ENCODE data around the gene CDK11A.
"Not testable (repeated sequence)": the region's sequence is repeated elsewhere in the genome, so short reads cannot be mapped to it uniquely, and the experiment has no call there.

CDK11A gene

DNA sequence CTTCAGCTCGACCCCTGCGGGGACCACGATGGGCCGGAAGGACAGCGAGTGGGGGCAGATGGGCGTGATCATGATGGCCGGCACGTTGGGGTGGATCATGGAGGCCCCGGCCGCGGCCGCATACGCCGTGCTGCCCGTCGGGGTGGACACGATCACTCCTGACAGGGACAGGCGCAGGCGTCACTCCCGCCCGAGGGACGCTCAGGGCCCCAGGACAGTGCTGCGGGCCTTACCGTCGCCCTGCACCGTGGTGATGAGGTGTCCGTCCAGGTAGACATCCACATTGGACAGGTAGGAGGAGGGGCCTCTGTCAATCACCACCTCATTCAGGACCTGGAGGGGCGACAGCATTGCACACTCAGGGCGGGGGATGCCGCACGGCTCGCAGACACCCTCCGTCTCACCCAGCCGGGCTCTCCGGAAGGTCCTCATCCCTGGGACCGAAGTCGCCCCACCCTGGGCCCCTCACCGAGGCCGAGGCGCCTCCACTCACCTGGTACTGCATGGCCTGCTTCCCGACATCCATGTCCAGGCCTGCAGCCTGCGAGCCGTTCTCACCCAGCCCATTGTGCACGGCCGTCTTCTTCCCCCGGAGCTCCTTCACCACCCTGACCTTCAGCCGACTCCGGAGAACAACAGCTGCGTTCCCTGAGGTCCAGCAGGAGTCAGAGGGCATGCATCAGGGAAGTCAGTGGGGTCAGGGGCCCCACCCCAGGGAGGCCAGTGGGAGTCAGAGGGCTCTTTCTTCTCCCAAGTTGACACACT lies 30.1 kb upstream of the CDK11A start:
- DNase-seq, result no peak

DNA sequence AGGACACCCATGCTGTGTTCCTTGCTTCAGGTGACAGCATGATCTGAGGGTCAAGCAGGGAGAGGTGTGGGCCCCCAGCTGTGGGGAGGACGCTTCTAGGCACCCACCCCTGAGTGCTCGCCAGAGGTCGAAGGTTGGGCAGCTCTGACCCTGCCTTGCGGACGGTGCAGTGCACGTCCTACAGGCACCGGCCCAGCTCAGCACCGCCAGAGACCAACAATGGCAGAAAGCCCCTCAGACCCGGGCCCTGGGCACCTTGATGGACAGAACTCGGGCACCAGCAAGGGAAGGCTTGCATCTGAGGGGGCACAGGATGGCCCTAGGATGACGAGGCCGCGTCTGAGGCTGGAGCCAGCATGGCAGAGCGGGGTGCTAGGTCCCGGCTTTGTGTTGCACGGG lies 29.4 kb upstream of the CDK11A start:
- no peak for DNase-seq

DNA sequence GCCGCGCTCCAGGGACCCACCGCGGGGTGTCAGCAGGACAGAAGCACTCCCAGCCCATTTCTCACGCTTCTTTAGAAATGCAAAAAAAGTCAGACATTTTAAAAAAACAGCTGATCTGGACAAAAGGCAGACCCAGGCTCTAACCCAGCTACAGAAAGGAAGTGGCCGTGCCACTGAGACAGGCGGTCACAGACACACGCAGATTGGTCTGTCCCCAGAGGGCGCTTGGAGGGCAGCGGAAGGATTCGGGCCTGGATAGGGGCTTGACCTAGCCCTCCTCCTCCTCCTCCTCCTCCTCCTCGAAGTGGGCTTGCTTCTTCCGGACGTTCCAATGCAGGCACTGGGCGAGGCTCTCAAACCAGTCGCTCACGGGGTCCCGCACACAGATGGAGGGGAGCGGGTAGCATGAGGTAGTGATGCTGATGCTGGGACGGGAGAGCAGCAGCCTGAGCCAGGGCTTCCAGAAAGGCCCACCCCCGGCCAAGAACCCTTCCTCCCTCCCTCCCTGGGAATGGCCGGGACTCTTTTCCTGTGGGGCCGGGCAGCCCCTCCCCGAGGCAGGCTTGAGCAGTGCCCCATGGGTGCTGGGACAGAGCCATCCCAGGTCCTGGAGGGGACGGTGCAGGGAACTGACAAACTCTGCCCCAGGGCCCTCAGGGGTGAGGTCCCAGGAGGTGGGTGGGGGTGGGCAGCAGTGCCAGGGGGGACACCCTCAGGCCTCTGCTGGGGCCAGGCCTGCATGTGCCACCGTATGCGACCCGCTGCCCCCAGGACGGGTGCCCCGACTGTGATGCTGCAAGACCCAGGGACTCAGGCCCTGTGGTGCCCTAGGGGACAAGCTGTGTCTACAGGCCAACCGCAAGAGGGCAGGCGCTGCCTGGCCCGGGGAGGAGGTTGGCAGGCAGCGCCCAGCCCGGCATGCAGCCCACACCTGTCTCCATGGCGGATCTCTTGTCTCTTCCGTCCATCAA lies 28.8 kb upstream of the CDK11A start:
- no peak for DNase-seq

DNA sequence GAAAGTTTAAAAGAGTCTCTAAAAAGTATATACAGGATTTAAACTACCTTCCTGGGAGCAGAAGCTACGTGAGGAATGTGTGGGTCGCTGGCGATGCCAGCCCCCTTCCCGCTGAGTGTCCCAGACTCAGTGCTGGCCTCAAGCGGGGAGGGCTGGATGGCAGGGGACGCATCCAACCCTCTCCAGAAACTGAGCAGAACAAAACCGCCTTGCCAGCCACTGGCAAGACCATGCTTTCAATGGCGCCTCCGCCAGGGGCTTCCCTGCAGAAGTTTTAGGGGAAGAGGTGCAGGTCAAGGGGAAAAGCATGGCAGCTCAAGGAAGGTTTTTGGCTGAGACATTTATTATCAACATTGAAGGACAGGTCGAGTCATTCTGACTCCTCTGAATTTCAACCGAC lies 28.0 kb upstream of the CDK11A start:
- no peak for DNase-seq

DNA sequence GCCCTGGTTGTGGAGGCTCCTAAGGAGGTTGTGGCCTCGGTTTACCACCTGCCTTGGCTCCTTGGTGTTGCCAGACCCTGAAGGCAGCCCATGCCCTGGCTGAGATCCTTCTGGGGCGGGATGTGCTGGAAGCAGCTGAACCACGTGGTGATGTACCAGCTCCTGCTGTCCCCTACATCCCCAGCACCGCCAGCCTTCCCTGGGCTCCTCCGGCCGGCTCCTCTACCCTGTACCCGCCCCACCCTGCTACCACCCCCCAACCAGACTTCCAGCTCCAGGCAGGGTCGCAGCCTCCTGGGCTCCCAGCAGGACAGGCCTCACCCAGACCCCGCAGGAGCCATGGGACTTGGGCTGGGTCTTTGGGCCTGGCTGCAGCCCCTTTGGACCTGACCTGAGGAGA lies 25.8 kb upstream of the CDK11A start:
- DNase-seq, result not testable (repeated sequence)

DNA sequence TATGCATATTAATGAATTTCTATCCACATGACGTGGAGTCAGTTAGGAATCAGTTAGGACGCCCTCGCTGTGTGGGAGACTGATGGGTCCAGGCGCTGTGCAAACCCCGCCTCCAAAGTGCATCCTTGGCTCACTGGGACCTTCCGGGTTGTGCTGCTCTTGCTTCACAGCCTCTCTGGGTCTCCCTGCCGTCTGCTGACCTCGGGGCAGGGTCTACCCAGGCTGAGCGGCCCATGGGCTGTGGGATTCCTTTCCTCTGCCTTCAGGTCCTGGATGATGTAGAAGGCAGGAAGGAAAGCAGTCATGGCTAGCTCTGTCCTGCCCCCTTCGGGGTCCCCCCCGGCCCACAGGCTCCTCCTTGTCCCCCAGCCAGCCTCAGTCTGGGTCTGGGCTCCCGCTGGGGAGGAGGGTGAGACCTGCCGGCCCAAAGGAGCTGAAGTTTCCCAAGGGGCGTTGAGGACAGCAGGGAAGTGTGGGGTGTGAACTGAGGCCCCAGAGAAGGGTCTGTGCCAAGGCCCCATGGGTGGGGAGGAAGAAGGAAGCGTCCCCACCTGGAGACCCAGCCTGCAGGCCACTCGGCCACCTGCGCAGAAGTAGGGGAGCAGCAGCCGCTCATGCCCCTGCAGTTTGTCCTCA lies 24.6 kb upstream of the CDK11A start:
- DNase-seq, result no peak

DNA sequence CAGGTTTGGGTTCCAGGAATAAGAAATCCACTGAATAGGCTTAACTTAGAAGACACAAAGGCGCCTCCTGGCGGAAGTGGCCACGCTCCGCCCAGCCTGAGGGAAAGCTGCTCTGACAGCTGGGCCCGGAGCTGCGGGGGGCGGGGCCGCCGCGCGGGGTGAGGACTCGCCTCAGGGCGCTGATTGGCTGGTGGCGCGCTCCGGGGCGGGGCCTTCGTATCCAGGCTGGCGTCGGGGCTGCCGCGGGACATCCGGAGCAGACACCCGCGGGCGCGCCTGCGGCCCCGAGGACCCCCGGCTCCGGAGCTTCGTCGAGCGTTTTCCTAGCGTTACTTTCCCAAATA lies 22.4 kb upstream of the CDK11A start:
- DNase-seq, result not testable (repeated sequence)

DNA sequence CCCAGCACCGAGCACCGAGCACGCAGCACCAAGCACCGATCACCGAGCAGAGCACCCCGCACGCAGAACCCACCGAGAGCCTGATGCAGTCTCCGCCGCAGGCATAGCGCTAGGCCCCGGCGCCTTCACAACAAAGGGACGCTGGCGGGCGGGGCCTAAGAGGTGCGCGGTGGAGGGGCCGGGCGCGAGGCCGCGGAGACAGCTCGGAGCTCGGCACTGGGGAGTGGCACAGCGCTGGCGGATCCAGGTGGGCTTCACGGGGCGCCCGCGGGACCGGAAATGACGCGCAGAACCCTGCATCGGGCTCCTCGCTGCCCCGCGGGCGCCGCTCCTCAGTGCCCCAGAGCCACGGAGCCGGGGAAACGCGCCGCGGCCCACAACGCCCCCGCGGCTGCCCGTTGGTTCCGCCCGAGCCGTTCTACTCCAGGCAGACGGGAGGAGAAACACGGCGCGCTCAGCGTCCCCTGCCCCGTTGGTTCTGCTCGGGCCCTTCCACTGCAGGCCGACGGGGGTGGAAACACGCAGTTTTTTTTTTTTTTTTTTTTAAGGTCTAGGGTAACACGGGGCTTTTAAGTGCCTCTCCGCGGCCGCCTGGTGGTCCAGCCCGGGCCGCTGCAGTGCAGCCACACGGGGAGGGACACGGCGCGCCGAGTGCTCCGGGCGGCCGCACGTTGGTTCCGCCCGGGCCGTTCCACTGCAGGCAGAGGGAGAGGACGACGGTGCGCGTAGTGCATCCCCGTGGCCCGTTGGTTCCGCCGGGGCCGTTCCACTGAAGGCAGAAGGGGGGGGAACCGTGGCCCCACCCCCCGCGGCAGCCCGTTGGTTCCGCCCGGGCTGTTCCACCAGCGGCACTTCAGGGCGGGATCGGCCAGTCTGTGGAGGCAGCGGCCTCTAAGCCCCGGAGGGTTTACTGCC lies 21.8 kb upstream of the CDK11A start:
- peak; percentile 85 for DNase-seq

DNA sequence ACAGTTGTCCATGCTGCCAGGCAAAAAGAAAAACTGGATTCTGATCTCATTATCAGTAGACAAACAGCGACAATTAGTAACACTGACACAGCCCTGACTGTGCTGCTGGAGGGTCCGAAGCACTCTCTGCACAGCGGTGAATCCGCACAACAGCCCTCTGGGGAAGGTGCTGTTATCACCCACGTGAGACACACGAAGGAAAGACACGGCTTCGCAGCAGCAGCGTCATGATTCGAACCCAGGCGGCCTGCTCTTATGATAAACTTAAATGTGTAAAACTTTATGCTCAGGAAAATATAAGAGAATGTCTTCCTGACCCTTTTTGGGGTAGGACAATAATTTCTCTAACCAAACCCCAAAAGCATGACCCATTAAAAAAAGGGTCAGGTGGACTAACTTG lies 18.4 kb upstream of the CDK11A start:
- DNase-seq, result not testable (repeated sequence)

DNA sequence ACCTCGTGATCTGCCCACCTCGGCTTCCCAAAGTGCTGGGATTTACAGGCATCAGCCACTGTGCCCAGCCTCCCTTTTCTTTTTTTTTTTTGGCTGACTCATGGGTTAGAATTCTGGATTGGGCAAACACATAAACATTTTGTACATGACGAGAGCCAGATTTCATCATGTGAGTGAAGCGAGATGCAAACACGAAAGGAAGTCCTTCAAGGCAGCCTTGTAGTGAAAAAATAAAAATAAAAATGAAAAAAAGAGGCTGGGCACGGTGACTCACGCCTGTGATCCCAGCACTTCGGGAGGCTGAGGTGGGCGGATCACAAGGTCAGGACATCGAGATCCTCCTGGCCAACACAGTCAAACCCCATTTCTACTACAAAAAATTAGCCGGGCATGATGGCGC lies 16.9 kb upstream of the CDK11A start:
- DNase-seq, result not testable (repeated sequence)

DNA sequence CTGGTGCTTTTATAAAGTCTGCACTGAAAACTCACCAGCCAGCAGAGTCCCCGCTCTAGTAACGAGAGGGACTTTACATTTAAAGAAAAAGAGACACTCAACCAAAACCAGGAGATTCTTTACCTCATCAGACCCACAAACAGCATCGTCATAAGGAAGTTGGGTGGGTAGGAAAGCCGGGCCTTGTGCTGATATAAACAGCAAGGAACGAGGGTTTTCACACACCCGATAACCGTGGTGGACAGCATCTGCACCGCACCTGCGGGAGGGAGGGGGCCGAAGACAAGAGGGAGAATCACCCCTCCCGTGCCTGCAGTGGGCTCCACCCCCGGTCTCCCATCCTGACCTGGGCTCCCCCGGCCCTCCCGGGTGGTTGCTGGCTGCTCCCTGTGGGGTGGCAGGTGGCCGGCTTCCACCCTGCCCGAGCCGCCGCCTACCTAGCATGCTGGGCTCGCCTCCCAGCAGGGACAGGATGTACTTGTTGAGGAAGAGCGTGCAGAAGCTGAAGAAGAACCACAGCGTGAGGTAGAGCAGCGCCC lies 14.7 kb upstream of the CDK11A start:
- DNase-seq, result not testable (repeated sequence)

DNA sequence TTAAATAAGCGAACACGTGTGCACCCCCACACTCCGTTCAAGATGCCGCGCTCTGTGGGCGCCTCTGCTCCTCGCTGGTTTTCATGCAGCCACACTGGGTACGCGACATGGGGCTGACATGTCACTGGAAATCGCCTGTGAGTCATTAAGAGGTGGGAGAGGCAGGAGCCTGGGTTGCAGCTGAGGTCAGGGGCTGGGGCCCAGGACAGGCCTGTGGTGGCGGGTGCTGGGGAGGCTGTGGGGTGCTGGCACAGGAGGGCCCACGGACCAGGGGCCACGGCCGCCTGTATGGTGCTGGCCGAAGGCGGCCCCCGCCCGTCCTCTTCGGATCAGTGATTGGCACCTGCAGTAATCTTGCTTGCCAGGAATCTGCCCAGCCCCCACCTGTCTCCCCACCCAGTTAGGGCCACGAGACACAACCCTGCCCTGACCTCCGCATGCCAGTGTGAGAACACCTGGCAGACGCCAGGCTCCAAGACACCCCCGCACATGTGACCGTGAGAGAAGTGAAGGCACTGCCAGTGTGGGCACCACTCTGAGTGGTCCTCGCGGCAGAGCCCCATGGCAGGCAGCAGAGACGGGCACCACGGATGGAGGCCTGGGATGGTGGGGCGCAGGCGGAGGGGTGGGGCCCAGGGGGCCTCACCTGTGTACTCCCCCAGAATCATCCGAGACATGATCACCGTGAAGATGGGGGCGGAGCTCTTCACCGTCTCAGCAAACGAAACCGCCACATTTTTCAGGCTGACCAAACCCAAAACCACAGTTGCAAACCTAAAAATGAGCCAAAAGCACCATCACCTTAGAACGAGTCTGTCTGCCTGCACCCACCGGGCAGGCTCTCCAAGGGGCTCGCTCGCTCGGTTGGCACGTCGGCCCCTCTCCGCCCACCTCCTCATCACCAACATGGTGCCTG lies 13.8 kb upstream of the CDK11A start:
- not testable (repeated sequence) for DNase-seq

DNA sequence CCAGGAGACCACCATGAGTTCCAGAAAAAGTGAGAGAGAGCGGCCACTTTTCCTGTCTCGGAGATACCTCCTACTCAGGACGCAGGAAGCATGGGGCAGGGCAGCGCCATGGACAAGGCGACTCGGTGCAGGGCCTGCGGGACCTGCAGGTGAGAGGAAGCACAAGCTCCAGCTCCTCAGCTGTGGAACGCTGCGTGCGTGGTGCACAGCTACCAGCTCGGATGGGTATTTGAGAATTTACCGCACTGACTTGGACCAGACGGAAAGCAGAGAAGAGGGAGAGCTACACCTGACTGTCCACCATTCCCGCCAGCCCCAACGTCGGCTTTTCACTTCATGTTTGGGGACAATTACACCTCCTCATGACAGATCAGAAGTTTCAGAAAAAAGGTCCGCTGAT lies 8.2 kb upstream of the CDK11A start:
- no peak for DNase-seq

DNA sequence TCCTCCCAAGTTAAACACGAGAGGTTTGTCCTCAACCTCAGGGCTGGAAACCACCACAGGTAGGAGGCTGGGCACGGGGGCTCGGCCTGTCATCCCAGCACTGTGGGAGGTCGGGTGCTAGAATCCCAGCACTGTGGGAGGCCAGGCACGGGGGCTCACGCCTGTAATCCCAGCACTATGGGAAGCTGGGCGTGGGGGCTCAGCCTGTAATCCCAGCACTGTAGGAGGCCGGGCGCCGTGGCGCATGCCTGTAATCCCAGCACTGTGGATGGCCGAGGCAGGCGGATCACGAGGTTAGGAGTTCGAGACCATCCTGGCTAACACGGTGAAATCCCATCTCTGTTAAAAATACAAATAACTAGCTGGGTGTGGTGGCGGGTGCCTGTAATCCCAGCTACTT lies 6.7 kb upstream of the CDK11A start:
- no peak for DNase-seq

DNA sequence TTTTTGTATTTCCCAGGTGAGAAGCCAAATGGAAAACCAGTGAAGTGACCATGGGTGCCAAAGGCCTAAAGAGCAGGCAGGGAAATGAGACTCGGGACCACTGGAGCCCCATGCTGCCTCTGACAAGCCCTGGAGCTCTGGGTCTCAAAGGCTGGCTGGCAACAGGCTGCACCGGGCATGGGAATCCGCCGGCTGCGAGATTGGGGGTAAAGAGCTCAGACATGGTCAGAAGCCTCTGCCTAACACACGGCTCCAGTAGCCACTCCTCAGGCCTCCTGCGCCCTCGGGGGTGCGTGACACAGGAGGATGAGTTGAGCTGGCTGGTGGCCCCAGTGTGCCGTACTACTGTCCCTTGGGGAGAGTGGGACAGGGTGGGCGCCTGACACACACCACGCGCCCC lies 6.1 kb upstream of the CDK11A start:
- DNase-seq, result not testable (repeated sequence)

DNA sequence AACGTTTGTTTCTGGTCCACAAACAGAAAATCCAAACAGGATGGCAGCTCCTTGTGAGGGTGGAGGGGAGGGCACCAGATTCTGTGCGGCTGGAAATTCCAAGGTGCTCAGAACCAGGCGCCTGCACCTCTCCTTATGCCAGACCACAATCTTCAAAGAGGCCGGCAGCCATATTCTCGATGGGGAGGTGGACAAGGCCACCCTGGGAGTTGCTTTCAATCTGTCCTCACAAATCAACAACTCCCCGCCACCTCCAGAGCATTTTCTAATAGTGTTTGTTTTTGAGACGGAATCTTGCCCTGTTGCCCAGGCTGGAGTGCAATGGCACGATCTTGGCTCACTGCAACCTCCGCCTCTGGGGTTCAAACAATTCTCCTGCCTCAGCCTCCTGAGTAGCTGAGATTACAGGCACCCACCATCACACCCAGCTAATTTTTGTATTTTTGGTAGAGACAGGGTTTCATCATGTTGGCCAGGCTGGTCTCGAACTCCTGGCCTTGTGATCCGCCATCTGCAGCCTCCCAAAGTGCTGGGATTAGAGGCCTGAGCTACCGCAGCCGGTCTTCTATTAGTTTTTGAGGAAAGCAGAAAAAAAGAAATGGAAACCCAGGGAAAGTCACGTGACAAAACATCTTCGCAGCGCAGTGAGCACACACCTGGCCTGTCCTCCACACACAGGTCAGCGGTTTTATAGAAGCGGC lies 5.1 kb upstream of the CDK11A start:
- not testable (repeated sequence) for DNase-seq

DNA sequence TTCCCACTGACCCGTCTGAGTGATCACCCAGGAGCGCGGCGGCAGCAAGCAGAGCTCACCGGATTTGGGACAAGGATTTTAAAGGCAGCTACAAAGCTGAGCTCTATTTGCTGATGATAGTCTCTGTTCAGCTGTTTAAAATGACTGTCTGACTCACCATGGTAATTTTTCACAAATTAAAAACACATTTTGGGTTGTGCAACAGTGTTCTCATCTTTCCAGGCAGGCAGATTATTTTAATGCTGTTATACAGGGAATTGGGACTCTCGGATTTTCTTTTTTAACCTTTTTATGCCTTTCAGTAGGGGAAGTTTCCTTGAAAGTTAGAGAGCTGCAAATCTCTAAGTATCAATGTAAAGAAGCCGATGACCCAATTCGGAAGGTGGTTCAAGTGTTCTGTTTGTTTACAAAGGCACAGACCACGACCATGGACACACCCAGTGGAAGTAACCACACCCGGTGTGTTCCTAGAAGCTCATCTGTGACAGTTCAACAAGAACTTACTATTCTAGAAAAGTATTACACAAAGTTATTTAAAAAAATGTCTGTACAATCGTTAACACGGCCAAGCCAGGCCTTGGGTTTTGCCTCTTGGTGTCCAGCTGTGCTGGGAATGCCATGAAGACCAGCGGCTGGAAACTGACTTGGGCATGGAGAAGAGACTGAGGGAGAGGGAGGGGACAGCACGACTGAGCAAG lies 4.3 kb upstream of the CDK11A start:
- not testable (repeated sequence) for DNase-seq

DNA sequence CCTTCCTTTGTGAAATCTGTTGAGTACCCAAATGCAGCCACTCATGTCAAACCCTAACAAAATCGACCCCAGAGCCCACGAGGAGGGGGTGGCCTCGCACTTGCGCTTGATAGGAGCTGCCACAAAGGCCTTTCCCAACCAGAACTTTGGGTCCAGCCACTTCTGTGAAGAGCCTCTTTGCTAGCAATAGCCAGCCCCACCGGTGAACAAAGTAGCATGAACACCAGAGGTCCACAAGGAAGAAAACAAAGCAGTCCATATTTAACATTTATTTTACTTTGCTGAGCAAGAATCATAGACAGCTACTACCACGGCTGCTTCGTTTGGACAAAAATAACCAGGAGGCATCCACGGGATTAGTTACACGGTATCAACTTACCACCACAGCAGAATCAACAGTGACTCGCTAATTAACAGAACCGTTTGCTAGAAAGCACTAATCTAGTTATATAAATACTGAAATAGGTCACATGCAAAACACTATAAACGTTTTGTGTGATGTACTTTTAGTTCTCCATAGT lies 3.0 kb upstream of the CDK11A start:
- not testable (repeated sequence) for DNase-seq

DNA sequence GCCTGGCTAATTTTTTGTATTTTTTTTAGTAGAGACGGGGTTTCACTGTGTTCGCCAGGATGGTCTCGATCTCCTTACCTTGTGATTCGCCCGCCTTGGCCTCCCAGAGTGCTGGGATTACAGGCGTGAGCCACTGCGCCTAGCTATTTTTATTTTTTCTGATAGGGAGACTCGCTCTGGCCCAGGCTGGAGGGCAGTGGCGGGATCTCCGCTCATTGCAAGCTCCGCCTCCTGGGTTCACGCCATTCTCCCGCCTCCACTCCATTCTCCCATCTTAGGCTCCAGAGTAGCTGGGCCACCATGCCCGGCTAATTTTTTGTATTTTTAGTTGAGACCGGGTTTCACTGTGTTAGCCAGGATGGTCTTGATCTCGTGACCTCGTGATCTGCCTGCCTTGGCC lies 1.9 kb upstream of the CDK11A start:
- not testable (repeated sequence) for DNase-seq

Measured in stimulated activated CD4-positive, alpha-beta T cell treated with anti-CD3 and anti-CD28 coated beads, Interleukin-12 subunit alpha, Interleukin-12 subunit beta, amount 100 ng/mL, for 4 hours (primary cell).